ENCODE data around the gene BPIFA3.

- no peak for TF ChIP-seq CTCF (IDR thresholded peaks at IDR 0.05)
- no peak for TF ChIP-seq POLR2A (IDR thresholded peaks at IDR 0.05)
Observed at GRCh38 chr20:33275871-33276270, 58.7 kb downstream of the BPIFA3 start.
